HL-60 (cell line): ENCODE results near the gene CAMSAP1.

Source experiments
- CTCF ChIP-seq: IDR thresholded peaks from one replicate; pipeline ENCODE4 v1.5.1; 2011; ENCODE audit warnings: low read length, control low read depth, inconsistent platforms; ENCODE audit not compliant: insufficient read depth
- POLR2AphosphoS5 ChIP-seq: IDR thresholded peaks from 2 replicates; pipeline ENCODE4 v1.6.1; 2012; ENCODE audit warnings: low read depth
- SPI1 ChIP-seq: IDR thresholded peaks from 2 replicates; pipeline ENCODE4 v1.6.1; 2012; ENCODE audit warnings: low read depth, mild to moderate bottlenecking, borderline replicate concordance

GRCh38 chr9:135923508-135923907, 16.2 kb upstream of the CAMSAP1 start:
- TF ChIP-seq CTCF (no peak), POLR2AphosphoS5 (no peak), SPI1 (no peak)
